Measurements from ENCODE around the gene EPN2.
"Not testable (repeated sequence)": the region's sequence is repeated elsewhere in the genome, so short reads cannot be mapped to it uniquely, and the experiment has no call there.

Gene EPN2

DNA sequence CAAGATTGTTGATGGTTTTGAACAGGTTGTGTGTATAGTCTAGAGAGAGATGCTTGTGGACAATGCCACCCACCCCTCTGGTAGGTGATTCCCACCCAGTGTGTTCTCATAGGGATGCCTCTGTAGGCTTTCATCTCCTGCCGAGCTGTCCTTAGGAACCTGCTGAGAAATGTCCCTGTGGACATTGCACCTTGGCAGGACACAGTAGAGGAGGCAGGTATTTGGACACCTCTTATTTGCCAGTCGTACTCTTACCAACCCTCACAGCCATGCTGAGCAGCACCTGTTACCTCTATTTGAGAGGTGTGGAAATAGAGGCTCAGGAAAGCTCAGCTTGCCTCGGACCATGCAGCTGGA, 33.2 kb downstream of the EPN2 start:
- no peak for DNase-seq (ENCODE audit: low read depth)
- TF ChIP-seq, protein P1, sequence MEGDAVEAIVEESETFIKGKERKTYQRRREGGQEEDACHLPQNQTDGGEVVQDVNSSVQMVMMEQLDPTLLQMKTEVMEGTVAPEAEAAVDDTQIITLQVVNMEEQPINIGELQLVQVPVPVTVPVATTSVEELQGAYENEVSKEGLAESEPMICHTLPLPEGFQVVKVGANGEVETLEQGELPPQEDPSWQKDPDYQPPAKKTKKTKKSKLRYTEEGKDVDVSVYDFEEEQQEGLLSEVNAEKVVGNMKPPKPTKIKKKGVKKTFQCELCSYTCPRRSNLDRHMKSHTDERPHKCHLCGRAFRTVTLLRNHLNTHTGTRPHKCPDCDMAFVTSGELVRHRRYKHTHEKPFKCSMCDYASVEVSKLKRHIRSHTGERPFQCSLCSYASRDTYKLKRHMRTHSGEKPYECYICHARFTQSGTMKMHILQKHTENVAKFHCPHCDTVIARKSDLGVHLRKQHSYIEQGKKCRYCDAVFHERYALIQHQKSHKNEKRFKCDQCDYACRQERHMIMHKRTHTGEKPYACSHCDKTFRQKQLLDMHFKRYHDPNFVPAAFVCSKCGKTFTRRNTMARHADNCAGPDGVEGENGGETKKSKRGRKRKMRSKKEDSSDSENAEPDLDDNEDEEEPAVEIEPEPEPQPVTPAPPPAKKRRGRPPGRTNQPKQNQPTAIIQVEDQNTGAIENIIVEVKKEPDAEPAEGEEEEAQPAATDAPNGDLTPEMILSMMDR (conservative IDR thresholded peaks at IDR 0.05; ENCODE audit: low read length) = no peak
- H3K4me3 ChIP-seq (ENCODE audit: low read length) = no peak overlapping the region

DNA sequence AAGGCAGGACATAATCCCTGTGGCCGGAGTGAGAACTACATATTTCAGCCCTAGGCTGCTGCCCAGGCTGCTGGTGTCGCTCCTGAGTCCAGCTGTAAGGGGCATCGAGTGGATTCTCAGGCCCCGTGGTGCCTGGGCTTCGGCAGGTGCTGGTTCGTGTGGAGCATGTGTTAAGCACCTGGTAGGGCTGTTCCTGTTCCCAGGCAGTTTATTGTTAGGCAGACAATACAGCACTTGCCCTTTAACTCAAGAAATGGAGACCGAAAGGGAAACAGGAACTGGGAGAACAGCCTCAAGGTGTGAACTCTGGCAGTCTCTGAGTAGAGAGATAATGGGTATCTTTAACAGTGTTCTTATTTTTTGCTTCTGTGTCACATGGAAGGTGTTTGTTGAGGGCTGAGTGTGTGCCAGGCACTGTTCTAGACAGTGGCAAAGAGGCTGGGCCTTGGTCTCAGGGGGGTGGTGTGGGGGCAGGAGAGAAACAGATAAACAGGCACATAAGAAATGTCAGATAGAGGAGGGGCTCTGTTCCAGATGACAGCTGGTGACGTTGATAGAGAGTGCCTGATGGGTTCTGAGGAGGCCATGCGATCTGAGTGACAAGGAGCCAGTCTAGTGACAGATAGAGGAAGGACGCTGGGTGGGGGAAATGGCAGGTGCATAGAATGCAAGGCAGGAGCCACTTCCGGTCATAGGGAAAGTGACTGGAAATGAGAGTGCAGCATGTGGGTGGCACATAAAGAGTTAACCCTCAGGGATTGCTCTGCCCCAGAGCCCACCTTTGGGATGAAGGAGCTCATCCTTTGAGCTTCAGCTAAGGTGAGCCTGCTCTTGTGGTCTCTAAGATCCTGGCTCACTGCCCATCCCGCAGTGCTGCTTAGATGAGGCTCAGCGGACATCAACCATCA, 33.8 kb downstream of the EPN2 start:
- H3K4me3 ChIP-seq (ENCODE audit: low read length) = no peak overlapping the region
- DNase-seq (ENCODE audit: low read depth) = no peak

DNA sequence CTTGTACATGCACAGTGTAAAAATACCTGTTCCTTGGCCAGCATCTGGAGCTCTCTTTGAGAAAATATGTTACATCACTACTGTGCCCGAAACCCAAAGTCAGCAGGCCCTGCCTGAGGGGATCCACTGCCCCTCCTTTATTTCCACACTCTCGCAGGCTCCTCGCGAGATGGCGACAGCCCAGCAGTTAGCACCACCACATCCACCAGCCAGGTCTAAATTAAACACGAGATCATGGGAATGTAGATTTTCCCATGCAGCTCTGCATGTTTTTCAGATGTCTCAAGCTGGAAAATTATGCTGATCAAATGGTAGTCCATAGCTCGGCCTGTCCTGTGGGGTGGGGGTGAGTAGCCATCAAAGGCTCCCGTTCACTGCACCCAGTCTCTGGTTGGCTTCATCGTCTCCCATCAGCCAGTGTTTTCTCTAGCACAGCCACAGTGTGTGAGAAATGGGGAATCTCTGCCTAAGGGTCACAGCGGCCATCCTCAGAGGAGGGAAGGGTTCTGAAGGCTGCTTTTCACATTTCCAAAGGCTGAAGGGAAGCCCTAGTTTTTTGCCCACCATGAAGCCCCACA, 34.7 kb downstream of the EPN2 start:
- peak; percentile 61 for DNase-seq (ENCODE audit: low read depth)
- TF ChIP-seq, protein P1 (conservative IDR thresholded peaks at IDR 0.05; ENCODE audit: low read length) = no peak
- no peak overlapping the region for H3K4me3 ChIP-seq (ENCODE audit: low read length)

More for the DNA sequence above, 33.8 kb downstream of the EPN2 start:
- TF ChIP-seq, protein P1 (conservative IDR thresholded peaks at IDR 0.05; ENCODE audit: low read length) = no peak

DNA sequence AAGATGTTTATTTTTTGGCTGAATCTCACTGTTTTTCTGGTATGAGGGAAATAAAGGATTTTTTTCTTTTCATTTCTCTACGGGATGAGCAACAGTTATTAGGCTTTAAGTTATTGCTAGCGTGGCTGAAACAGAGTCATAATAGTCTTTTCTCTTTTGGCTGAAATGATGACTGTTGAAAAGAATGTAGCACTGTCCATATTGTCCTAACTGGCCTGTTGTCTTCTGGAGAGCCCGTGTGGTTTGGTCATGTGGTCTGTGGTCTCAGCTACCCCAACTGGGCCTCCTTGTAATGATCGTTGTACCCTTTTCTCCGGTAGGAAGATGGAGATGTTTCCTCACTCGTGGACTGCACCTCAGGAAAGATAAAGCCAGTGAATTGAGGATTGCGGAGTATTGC, 36.6 kb downstream of the EPN2 start:
- DNase-seq (ENCODE audit: low read depth) = no peak
- TF ChIP-seq, protein P1 (conservative IDR thresholded peaks at IDR 0.05; ENCODE audit: low read length) = no peak

DNA sequence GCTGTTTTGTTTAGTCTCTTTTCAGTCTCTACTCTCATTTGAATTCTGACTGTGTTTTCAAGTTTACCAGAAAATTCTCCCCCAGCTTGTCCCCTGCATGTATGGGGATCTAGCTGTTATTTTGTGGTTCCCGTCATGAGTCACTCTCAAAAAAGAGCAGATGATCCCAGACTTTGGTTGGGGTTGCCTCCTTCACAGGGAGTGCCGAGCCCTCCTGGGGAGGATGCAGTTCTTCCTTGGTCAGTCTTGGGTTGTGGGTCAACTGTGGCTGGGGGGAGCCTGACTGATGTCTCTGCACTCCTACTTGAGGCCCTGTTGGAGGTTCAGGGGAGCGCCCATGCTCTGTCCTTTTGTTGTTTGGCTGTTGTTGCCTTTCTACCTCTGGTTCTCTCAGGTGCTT, 37.7 kb downstream of the EPN2 start:
- TF ChIP-seq, protein P1 (conservative IDR thresholded peaks at IDR 0.05; ENCODE audit: low read length) = no peak
- DNase-seq (ENCODE audit: low read depth) = no peak
- H3K4me3 ChIP-seq (ENCODE audit: low read length) = no peak overlapping the region

More for the DNA sequence above, 36.6 kb downstream of the EPN2 start:
- no peak overlapping the region for H3K4me3 ChIP-seq (ENCODE audit: low read length)

DNA sequence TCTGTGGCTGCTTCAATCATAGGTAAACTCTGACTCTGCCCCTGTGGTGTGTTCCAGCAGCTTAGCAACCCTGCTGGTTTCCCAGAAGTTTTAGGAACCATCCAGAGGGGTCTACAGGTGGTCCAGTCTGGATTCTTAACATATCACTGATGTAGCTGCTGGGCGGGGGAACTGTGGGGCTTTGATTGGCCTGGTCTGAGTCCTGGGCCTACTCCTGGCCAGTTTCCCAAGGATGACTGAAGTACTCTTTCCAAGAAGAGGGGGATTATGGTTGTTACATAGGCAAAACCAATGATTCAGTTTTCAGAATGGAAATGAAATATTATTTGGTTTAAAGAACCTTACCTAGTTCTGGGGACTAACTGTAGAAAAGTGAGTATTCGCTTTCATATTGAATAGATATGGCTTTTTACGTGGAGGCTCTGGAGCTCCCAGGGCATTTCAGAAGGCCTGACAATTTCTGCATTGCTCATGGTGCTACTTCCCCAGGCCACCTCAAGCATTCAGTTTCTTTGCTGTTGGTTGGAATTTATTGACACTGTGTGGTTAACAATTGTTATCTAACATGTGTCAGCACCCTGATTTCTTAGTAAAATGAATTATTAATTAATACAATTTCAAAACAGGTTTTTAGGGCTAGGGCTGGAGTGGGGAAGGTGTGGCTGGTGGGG, 38.4 kb downstream of the EPN2 start:
- TF ChIP-seq, protein P1 (conservative IDR thresholded peaks at IDR 0.05; ENCODE audit: low read length) = no peak
- no peak overlapping the region for H3K4me3 ChIP-seq (ENCODE audit: low read length)
- DNase-seq (ENCODE audit: low read depth) = no peak

DNA sequence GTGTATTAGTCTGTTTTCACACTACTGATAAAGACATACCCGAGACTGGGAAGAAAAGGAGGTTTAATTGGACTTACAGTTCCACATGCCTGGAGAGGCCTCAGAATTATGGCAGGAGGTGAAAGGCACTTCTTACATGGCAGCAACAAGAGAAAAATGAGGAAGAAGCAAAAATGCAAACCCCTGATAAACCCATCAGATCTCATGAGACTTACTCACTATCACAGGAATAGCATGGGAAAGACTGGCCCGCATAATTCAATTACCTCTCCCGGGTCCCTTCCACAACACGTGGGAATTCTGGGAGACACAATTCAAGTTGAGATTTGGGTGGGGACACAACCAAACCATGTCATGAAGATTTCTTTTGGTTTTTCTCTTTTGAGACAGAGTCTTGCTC, 41.1 kb downstream of the EPN2 start:
- H3K4me3 ChIP-seq (ENCODE audit: low read length); DNase-seq (ENCODE audit: low read depth): not testable (repeated sequence)
